NCI-H2081 treated with DMSO at 0.1 percent for 48 hours (cell line): ENCODE results near the gene TMEM63B.

Experiments used
- DNase-seq: peaks from one replicate; lab custom pipeline; 2025; lab: John Stamatoyannopoulos, UW

The TMEM63B gene

GRCh38 chr6:44117397-44118128 lies 9.8 kb upstream of the TMEM63B start:
- DNase-seq = no peak

GRCh38 chr6:44119704-44120262 lies 7.6 kb upstream of the TMEM63B start:
- no peak for DNase-seq

GRCh38 chr6:44120692-44121443 lies 6.5 kb upstream of the TMEM63B start:
- DNase-seq = no peak

GRCh38 chr6:44122801-44123200 lies 4.6 kb upstream of the TMEM63B start:
- DNase-seq = no peak

GRCh38 chr6:44123544-44123943 lies 3.8 kb upstream of the TMEM63B start:
- DNase-seq = no peak

GRCh38 chr6:44126320-44127149 lies 819 bp upstream of the TMEM63B start:
- DNase-seq = no peak

GRCh38 chr6:44128020-44128917 lies 915 bp downstream of the TMEM63B start:
- DNase-seq = no peak

GRCh38 chr6:44129841-44130322 lies 2.5 kb downstream of the TMEM63B start:
- no peak for DNase-seq

- no peak for DNase-seq
These were observed 4.5 kb downstream of the TMEM63B start for GRCh38 chr6:44131892-44132291.

GRCh38 chr6:44132476-44132875 lies 5.1 kb downstream of the TMEM63B start:
- no peak for DNase-seq

- DNase-seq = no peak
These were observed 5.9 kb downstream of the TMEM63B start for GRCh38 chr6:44133003-44133931.

- no peak for DNase-seq
These were observed 6.8 kb downstream of the TMEM63B start for GRCh38 chr6:44133981-44134711.

- DNase-seq = no peak
These were observed 7.9 kb downstream of the TMEM63B start for GRCh38 chr6:44135173-44135758.

GRCh38 chr6:44135875-44136274 lies 8.5 kb downstream of the TMEM63B start:
- no peak for DNase-seq

GRCh38 chr6:44138717-44139350 lies 11.5 kb downstream of the TMEM63B start:
- DNase-seq = no peak

GRCh38 chr6:44139351-44139743 lies 12.0 kb downstream of the TMEM63B start:
- DNase-seq = no peak

GRCh38 chr6:44142835-44143234 lies 15.5 kb downstream of the TMEM63B start:
- DNase-seq = no peak

GRCh38 chr6:44143731-44144130 lies 16.4 kb downstream of the TMEM63B start:
- DNase-seq = no peak
